ENCODE measurements around the gene UVRAG.
"Not testable (repeated sequence)": the region's sequence is repeated elsewhere in the genome, so short reads cannot be mapped to it uniquely, and the experiment has no call there.

UVRAG gene

DNA sequence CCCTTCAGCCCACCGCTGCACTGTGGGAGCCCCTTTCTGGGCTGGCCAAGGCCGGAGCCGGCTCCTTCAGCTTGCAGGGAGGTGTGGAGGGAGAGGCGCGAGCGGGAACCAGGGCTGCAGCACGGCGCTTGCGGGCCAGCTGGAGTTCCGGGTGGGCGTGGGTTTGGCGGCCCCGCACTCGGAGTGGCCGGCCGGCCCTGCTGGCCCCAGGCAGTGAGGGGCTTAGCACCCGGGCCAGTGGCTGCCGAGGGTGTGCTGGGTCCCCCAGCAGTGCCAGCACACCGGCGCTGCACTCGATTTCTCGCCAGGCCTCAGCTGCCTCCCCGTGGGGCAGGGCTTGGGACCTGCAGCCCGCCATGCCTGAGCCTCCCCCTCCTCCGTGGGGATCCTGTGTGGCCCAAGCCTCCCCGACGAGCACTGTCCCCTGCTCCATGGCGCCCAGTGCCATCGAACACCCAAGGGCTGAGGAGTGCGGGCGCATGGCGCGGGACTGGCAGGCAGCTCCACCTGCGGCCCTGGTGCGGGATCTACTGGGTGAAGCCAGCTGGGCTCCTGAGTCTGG is 245.5 kb downstream of the UVRAG start:
- peaks cover 23 to 41% of the 10 kb centered on the region in 2 donors for H3K4me1 Mint-ChIP-seq
- not testable (repeated sequence) for H3K27me3 Mint-ChIP-seq; DNase-seq; H3K27ac Mint-ChIP-seq; H3K9me3 Mint-ChIP-seq; ATAC-seq (replicated peaks); H3K4me3 Mint-ChIP-seq
- H3K36me3 Mint-ChIP-seq = peaks cover 43 to 51% of the 10 kb centered on the region in 2 donors

DNA sequence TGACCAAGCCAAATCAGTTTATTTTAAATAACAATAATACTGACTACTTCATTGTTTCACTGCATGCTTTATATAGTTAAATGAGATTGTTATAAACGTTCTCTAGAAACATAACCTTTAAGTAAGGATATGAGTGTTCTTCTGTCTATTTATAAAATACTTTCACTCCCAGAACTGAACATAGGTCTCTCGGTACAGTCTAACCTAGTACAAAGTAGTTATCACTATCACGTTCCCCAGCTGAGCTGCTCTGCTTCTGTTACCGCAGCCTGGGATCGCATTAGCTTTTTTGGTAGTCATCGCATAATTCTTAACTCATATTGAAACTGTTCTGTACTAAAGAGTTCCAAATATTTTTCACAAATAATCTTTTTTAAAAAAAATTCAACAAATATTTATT is 247.7 kb downstream of the UVRAG start:
- no peak overlapping the region for H3K27ac Mint-ChIP-seq
- H3K9me3 Mint-ChIP-seq = peaks cover 0 to 1% of the 10 kb centered on the region in 2 donors
- peaks cover 16 to 25% of the 10 kb centered on the region in 2 donors for H3K4me1 Mint-ChIP-seq
- H3K36me3 Mint-ChIP-seq = peaks cover 36 to 51% of the 10 kb centered on the region in 2 donors
- ATAC-seq (replicated peaks) (peak; percentile 33 to 39), DNase-seq (no peak)
- no peak overlapping the region for H3K4me3 Mint-ChIP-seq
- H3K27me3 Mint-ChIP-seq = no peaks in the 10 kb centered on the region

DNA sequence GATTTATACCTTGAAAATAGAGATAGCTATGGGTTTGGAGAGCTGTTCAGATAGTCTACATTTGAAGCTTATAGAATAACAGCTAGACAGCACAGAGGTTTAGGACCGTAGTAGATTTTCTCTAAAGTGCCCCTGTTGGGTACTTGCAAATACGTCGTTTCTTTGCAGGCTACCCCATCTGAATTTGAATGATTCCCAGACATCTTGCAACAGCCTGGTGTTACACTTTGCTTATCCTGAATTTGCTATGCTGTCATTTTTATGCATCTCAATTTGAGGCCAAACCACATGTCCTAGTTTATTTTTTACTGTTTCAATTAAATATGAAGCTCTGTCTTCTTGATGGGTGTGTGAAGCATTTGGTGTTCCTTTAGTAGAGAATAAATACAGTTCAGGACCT is 249.2 kb downstream of the UVRAG start:
- H3K9me3 Mint-ChIP-seq = peaks cover 0 to 1% of the 10 kb centered on the region in 2 donors
- no peak overlapping the region for H3K4me3 Mint-ChIP-seq
- H3K4me1 Mint-ChIP-seq = peaks cover 13 to 24% of the 10 kb centered on the region in 2 donors
- no peak overlapping the region for H3K27ac Mint-ChIP-seq
- H3K27me3 Mint-ChIP-seq = no peaks in the 10 kb centered on the region
- ATAC-seq (replicated peaks) (no peak), DNase-seq (no peak)
- peaks cover 36 to 51% of the 10 kb centered on the region in 2 donors for H3K36me3 Mint-ChIP-seq

DNA sequence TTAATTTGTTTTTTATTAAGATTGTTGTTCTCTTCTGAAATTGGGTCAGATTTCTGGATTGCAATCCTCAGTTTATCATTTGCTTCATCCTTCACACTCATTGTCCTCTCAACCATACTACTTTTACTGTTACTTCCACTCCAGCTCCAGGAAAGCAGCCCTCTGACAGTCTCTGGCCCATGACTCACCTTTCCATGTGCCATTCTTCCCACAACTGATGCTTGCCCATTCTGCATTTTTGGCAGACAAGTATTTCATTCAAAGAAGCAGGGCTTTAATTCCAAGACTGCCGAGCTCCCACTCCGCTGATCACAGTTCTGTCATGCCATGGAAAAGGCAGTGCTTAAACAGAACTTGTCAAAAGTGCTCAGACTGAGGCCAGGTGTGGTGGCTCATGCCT is 252.1 kb downstream of the UVRAG start:
- H3K36me3 Mint-ChIP-seq = peaks cover 37 to 53% of the 10 kb centered on the region in 2 donors
- DNase-seq (no peak), ATAC-seq (replicated peaks) (no peak)
- peaks cover 22 to 37% of the 10 kb centered on the region in 2 donors for H3K4me1 Mint-ChIP-seq
- no peak overlapping the region for H3K4me3 Mint-ChIP-seq
- no peaks in the 10 kb centered on the region for H3K27me3 Mint-ChIP-seq
- H3K9me3 Mint-ChIP-seq = no peaks in the 10 kb centered on the region
- H3K27ac Mint-ChIP-seq = no peak overlapping the region

DNA sequence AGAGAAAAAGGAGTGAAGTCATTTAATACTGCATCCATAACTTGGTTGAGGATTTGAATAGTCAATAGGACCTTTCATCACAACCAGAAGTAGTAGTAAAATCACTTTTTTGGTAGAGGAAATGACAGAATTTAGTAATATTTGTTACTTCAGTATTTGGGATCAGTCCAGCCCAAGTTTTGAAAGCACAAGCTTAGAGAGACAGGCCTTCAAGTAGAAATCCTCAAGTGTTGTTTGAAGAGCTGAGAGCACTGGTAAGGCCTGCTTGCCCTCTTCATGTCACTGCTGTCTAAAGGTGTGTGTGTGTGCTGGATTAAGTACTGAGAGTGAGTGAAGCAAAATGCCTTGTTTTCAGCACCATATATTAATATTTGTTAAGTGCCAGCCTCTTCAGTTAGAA is 254.0 kb downstream of the UVRAG start:
- Mint-ChIP-seq H3K27ac (no peak overlapping the region), H3K36me3 (peaks cover 37 to 51% of the 10 kb centered on the region in 2 donors), H3K27me3 (no peaks in the 10 kb centered on the region), H3K4me3 (no peak overlapping the region), H3K9me3 (no peaks in the 10 kb centered on the region), H3K4me1 (peaks cover 20 to 37% of the 10 kb centered on the region in 2 donors)
- DNase-seq = no peak
- no peak for ATAC-seq (replicated peaks)

DNA sequence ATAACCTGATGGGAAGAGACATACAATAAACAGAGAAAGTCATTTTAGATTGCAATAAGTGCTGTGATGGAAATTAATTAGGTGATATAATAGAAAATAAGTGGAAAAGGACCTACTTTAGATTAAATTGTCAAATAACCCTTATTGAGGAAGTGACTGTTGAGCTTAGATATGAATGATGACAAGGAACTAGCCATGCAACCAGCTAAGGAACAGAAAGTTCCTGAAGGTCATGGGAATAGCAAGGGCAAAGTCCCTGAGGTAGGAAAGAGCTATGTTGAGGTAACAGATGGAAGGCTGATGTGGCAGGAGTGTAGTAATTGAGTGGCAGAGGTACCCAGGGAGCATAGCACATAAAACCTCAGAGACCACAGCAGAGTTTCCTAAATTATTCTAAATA is 256.1 kb downstream of the UVRAG start:
- peak overlapping the region; percentile 66 for H3K27ac Mint-ChIP-seq
- H3K27me3 Mint-ChIP-seq = no peaks in the 10 kb centered on the region
- H3K36me3 Mint-ChIP-seq = peaks cover 42 to 60% of the 10 kb centered on the region in 2 donors
- H3K4me3 Mint-ChIP-seq = no peak overlapping the region
- DNase-seq = no peak
- ATAC-seq (replicated peaks) = peak in 1 of 2 donors; percentile 46
- peaks cover 5 to 6% of the 10 kb centered on the region in 2 donors for H3K9me3 Mint-ChIP-seq
- H3K4me1 Mint-ChIP-seq = peaks cover 32 to 55% of the 10 kb centered on the region in 2 donors

DNA sequence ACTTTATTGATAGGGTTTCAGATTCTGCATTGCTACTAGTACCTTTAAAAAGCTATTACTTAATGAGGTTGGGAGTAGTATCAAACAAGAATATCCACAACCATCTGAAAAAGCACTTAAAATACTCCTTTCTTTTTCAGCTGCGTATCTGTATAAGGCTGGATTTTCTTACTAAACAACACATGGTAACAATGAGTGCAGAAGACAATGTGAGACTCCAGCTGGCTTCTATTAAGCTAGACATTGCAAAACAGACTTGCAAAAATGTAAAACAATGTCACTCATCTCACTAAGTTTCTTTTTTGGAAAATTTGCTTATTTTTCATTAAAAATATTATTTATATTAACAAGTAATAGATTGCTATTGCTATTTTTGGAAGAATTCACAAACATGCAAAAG is 258.7 kb downstream of the UVRAG start:
- Mint-ChIP-seq H3K36me3 (peaks cover 35 to 52% of the 10 kb centered on the region in 2 donors), H3K4me1 (peaks cover 32 to 53% of the 10 kb centered on the region in 2 donors), H3K27ac (peak overlapping the region; percentile 27), H3K27me3 (no peaks in the 10 kb centered on the region), H3K9me3 (peaks cover 7% of the 10 kb centered on the region in 2 donors), H3K4me3 (no peak overlapping the region)
- no peak for DNase-seq
- ATAC-seq (replicated peaks) = no peak

DNA sequence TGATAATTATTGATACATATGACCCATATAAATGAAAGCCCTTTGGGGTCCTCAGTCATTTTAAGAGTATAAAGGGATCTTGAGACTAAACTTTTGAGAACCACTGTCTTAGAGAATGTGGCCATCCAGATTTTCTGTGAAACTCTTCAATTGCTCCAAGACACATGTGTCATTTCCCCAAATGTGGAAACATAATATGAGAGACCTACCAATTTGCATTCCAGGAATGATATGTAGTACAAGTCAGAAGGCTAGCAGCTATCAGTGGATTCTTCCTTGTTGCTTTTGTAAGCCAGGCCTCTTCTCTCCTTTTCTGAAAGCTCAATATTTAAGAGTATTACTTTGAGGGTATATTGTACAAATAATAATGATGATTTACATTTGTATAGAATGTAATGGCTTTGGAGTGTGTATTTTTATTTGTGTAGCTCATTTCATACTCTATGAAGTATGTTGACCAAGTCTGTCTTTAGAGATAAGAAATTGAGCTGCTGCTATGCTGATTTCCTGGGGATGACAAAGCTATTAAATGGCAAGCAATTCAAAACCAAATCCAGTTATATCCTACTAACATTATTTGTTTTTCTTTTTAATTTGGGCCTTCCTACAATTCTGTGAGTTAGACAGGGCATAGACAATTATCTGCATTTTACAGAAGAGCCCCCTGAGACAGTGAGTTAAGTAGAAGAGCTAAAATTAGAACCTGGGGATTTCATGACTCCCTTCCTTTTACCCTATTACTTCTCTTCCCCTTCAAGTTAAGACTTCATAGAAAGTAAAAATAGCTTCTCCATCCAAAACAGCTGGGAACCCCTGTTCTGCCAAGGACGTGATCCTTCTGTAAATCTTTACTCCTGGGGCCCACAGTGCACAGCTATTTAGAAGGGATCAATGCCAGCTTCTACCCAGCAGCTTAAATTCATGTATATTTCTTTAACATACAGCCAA is 259.4 kb downstream of the UVRAG start:
- H3K36me3 Mint-ChIP-seq = peaks cover 35 to 53% of the 10 kb centered on the region in 2 donors
- DNase-seq (no peak), ATAC-seq (replicated peaks) (peak; percentile 44 to 53)
- no peaks in the 10 kb centered on the region for H3K27me3 Mint-ChIP-seq
- H3K27ac Mint-ChIP-seq = peak overlapping the region; percentile 82
- peaks cover 7% of the 10 kb centered on the region in 2 donors for H3K9me3 Mint-ChIP-seq
- H3K4me1 Mint-ChIP-seq = peaks cover 30 to 53% of the 10 kb centered on the region in 2 donors
- H3K4me3 Mint-ChIP-seq = peak overlapping the region; percentile 34 to 57

DNA sequence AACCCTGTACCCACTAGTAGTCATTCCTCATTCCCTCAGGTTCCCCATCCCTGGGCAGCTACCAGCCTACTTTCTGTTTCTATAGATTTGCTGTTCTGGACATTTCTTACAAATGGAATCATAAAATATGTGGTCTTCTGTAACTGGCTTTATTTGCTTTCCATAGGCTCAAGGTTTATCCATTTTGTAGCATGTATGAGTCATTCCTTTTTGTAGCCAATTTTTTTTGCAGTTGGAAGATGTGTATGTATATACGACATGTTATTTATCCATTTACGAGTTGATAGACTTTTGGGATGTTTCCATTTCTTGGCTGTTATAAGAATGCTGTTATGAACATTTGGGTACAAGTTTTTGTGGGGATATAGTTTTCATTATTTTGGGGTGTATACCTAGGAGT is 260.7 kb downstream of the UVRAG start:
- ATAC-seq (replicated peaks) (no peak), DNase-seq (no peak)
- Mint-ChIP-seq H3K4me3 (peak overlapping the region; percentile 30 to 37), H3K27ac (peak overlapping the region; percentile 75), H3K4me1 (peaks cover 27 to 47% of the 10 kb centered on the region in 2 donors), H3K36me3 (peaks cover 34 to 48% of the 10 kb centered on the region in 2 donors), H3K9me3 (peaks cover 7% of the 10 kb centered on the region in 2 donors), H3K27me3 (no peaks in the 10 kb centered on the region)

DNA sequence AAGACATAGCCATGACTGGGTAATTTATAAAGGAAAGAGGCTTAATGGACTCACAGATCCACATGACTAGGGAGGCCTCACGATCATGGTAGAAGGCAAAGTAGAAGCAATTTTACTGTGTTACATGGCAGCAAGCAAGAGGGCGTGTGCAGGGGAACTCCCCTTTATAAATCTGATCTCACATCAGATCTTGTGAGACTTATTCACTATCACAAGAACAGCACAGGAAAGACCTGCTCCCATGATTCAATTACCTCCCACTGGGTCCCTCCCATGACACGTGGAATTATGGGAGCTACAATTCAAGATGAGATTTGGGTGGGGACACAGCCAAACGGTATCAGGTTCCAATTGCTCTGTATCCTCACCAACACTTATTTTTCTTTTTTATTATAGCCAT is 261.2 kb downstream of the UVRAG start:
- Mint-ChIP-seq H3K4me3 (peak overlapping the region in 1 of 2 donors; percentile 30), H3K36me3 (peaks cover 34 to 48% of the 10 kb centered on the region in 2 donors), H3K4me1 (peaks cover 25 to 42% of the 10 kb centered on the region in 2 donors), H3K27ac (peak overlapping the region; percentile 75)
- not testable (repeated sequence) for H3K9me3 Mint-ChIP-seq; ATAC-seq (replicated peaks); H3K27me3 Mint-ChIP-seq; DNase-seq

DNA sequence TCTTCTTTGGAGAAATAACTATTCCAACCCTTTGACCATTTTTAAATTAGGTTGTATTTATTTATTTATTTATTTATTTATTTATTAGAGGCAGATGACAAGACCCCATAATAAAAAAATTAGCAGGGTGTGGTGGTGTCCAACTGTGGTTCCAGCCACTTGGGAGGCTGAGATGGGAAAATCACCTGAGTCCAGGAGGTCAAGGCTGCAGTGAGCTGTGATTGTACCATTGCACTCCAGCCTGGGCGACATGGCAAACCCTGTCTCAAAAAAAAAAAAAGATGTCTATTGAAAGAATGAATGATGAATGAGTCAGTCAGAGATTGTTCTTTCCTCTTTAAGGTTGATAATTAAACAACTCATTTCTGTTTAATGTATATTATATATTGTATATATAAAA is 261.7 kb downstream of the UVRAG start:
- H3K4me1 Mint-ChIP-seq = peaks cover 21 to 37% of the 10 kb centered on the region in 2 donors
- DNase-seq (no peak), ATAC-seq (replicated peaks) (no peak)
- no peak overlapping the region for H3K4me3 Mint-ChIP-seq
- no peak overlapping the region for H3K27ac Mint-ChIP-seq
- H3K36me3 Mint-ChIP-seq = peaks cover 29 to 44% of the 10 kb centered on the region in 2 donors
- no peaks in the 10 kb centered on the region for H3K27me3 Mint-ChIP-seq
- H3K9me3 Mint-ChIP-seq = peaks cover 7% of the 10 kb centered on the region in 2 donors

DNA sequence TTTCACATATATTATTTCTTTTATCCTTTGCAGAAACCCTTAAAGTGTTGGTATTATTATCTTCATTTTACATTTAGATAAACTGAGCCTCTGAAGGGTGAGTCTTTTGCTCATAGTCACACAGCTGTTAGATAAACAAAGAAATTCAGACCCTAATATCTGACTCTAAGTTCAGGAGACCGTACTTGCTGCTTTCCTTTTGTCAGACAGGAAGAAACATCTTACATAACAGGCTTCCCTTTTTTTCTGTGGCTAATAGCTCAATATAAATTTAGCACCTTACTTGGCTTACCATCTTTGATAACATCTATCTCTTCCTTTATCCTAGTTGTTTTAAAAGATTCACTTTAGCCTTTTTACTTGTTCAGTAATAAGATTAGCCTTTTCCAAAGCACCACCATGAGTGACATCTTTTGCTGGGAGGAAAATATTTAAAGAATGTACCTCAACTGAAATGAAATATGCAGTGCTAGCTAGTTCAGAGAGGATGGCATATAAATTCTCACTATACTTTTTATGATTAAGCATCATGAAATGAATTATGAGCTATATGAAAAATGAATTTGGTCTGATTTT is 262.7 kb downstream of the UVRAG start:
- Mint-ChIP-seq H3K9me3 (peaks cover 7% of the 10 kb centered on the region in 2 donors), H3K4me3 (no peak overlapping the region), H3K27me3 (no peaks in the 10 kb centered on the region), H3K27ac (no peak overlapping the region), H3K36me3 (peaks cover 27 to 42% of the 10 kb centered on the region in 2 donors), H3K4me1 (peaks cover 15 to 27% of the 10 kb centered on the region in 2 donors)
- no peak for DNase-seq
- ATAC-seq (replicated peaks) = no peak

DNA sequence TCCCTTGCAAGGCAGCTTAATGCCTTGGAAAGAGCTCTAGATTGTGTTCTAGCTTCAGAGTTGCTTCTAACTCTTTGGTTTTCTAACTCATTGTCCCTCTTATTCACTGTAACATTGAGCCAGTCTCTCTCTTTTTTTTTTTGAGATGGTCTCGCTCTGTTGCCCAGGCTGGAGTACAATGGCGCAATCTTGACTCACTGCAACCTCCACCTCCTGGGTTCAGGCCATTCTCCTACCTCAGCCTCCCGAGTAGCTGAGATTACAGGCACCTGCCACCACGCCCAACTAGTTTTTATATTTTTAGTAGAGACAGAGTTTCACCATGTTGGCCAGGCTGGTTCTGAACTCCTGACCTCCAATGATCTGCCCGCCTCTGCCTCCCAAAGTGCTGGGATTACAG is 266.1 kb downstream of the UVRAG start:
- not testable (repeated sequence) for H3K4me3 Mint-ChIP-seq; H3K9me3 Mint-ChIP-seq; H3K27ac Mint-ChIP-seq; ATAC-seq (replicated peaks); DNase-seq; H3K27me3 Mint-ChIP-seq
- H3K36me3 Mint-ChIP-seq = peaks cover 25 to 32% of the 10 kb centered on the region in 2 donors
- peaks cover 4 to 13% of the 10 kb centered on the region in 2 donors for H3K4me1 Mint-ChIP-seq

Data from stimulated activated naive B cell treated with anti-CD40 and anti-IgM and Interleukin-4, amounts not matched to agents 10 μg/mL and 1 μg/mL and 100 μg/mL, for 72 hours (primary cell).